Skeletal muscle tissue (tissue), 4 donors: ENCODE measurements around the gene SMR3A. TPM values are rescaled to one million over a fixed set of nuclear protein-coding genes. Genes with fewer than 3 reads are reported as not detected.

ENCODE experiments used
- H3K27ac ChIP-seq: one replicate; pipeline ENCODE4 v1.7.0; 2013; ENCODE audit warnings: mild to moderate bottlenecking, low read depth, low read length, inconsistent platforms
- H3K27me3 ChIP-seq, 3 donors: one replicate each; pipeline ENCODE4 v1.7.0; 2013; ENCODE audit warnings: low read length in 3 of 3; ENCODE audit not compliant: control insufficient read depth in 3 of 3, insufficient read depth in 3 of 3
- H3K36me3 ChIP-seq, 3 donors: one replicate each; pipeline ENCODE4 v1.7.0; 2013; ENCODE audit warnings: low read length in 3 of 3; ENCODE audit not compliant: control insufficient read depth in 3 of 3, insufficient read depth in 3 of 3
- H3K4me1 ChIP-seq, 3 donors: one replicate each; pipeline ENCODE4 v1.7.0; 2013; ENCODE audit warnings: low read length in 3 of 3, mild to moderate bottlenecking in 3 of 3; ENCODE audit not compliant: control insufficient read depth in 3 of 3, insufficient read depth in 3 of 3
- H3K4me3 ChIP-seq, 3 donors: one replicate each; pipeline ENCODE4 v1.7.0; 2013; ENCODE audit warnings: low read length in 3 of 3
- H3K9ac ChIP-seq, 3 donors: one replicate each; pipeline ENCODE4 v1.7.0; 2013; ENCODE audit warnings: low read length in 3 of 3, mild to moderate bottlenecking in 3 of 3, moderate library complexity in 2 of 3, low read depth in 1 of 3
- H3K9me3 ChIP-seq, 3 donors: one replicate each; pipeline ENCODE4 v1.7.0; 2013; ENCODE audit warnings: low read length in 3 of 3; ENCODE audit not compliant: control insufficient read depth in 3 of 3
- total RNA-seq: library from RNA; depleted of rRNA; stranded (reverse); fragments of >200 nt; gene quantifications from one replicate; pipeline ENCODE4 v1.2.3, GENCODE V29; 2014
- donor health status: Osteomylitis.

The SMR3A gene
- total RNA-seq, 1 donor from 2014 or later: not detected

GRCh38 chr4:70365479-70365878 lies 4.9 kb downstream of the SMR3A start:
- Histone ChIP-seq H3K27me3 (no peaks in the 10 kb centered on the region), H3K9ac (no peak overlapping the region), H3K4me1 (no peaks in the 10 kb centered on the region), H3K4me3 (no peak overlapping the region), H3K36me3 (no peaks in the 10 kb centered on the region), H3K9me3 (no peaks in the 10 kb centered on the region), H3K27ac (no peak overlapping the region)

GRCh38 chr4:70367813-70368212 lies 7.3 kb downstream of the SMR3A start:
- Histone ChIP-seq H3K9me3 (no peaks in the 10 kb centered on the region), H3K4me3 (no peak overlapping the region), H3K27me3 (no peaks in the 10 kb centered on the region), H3K27ac (no peak overlapping the region), H3K9ac (no peak overlapping the region), H3K4me1 (no peaks in the 10 kb centered on the region), H3K36me3 (no peaks in the 10 kb centered on the region)

- Histone ChIP-seq H3K4me3 (no peak overlapping the region), H3K36me3 (no peaks in the 10 kb centered on the region), H3K27ac (no peak overlapping the region), H3K27me3 (no peaks in the 10 kb centered on the region), H3K4me1 (no peaks in the 10 kb centered on the region), H3K9me3 (no peaks in the 10 kb centered on the region), H3K9ac (no peak overlapping the region)
Observed at GRCh38 chr4:70371987-70372386, 11.4 kb downstream of the SMR3A start.

- Histone ChIP-seq H3K4me3 (no peak overlapping the region), H3K27me3 (no peaks in the 10 kb centered on the region), H3K4me1 (no peaks in the 10 kb centered on the region), H3K36me3 (no peaks in the 10 kb centered on the region), H3K9ac (no peak overlapping the region), H3K9me3 (no peaks in the 10 kb centered on the region), H3K27ac (no peak overlapping the region)
Observed at GRCh38 chr4:70372760-70373159, 12.2 kb downstream of the SMR3A start.

- no peaks in the 10 kb centered on the region for H3K27me3 ChIP-seq
- no peaks in the 10 kb centered on the region for H3K36me3 ChIP-seq
- H3K27ac ChIP-seq: no peak overlapping the region
- H3K9ac ChIP-seq: no peak overlapping the region
- H3K9me3 ChIP-seq: no peaks in the 10 kb centered on the region
- no peak overlapping the region for H3K4me3 ChIP-seq
- no peaks in the 10 kb centered on the region for H3K4me1 ChIP-seq
Observed at GRCh38 chr4:70380578-70380977, 20.0 kb downstream of the SMR3A start.

GRCh38 chr4:70382691-70383181 lies 22.2 kb downstream of the SMR3A start, which contains the start of gene SMR3B:
Gene SMR3B (plus strand): TSS chr4:70383131. CDS start chr4:70384511, 1,380 bp downstream.
- Histone ChIP-seq H3K9me3 (no peaks in the 10 kb centered on the region), H3K9ac (no peak within 1 kb of the TSS), H3K27ac (no peak within 1 kb of the TSS), H3K4me1 (no peaks in the 10 kb centered on the region), H3K4me3 (no peak within 1 kb of the TSS), H3K27me3 (no peaks in the 10 kb centered on the region), H3K36me3 (no peaks in the 10 kb centered on the region)

GRCh38 chr4:70392057-70392776 lies 31.7 kb downstream of the SMR3A start:
- Histone ChIP-seq H3K4me3 (no peak overlapping the region), H3K9ac (no peak overlapping the region), H3K27ac (no peak overlapping the region), H3K4me1 (no peaks in the 10 kb centered on the region), H3K27me3 (no peaks in the 10 kb centered on the region), H3K9me3 (no peaks in the 10 kb centered on the region), H3K36me3 (no peaks in the 10 kb centered on the region)

- H3K9me3 ChIP-seq: no peaks in the 10 kb centered on the region
- no peaks in the 10 kb centered on the region for H3K27me3 ChIP-seq
- H3K4me3 ChIP-seq: no peak within 1 kb of the TSS
- H3K4me1 ChIP-seq: no peaks in the 10 kb centered on the region
- H3K9ac ChIP-seq: no peak within 1 kb of the TSS
- no peaks in the 10 kb centered on the region for H3K36me3 ChIP-seq
- H3K27ac ChIP-seq: no peak within 1 kb of the TSS
Observed at GRCh38 chr4:70397580-70397979, 37.0 kb downstream of the SMR3A start, which contains the start of gene OPRPN. Gene OPRPN (plus strand): TSS chr4:70397940. CDS start chr4:70399286, 1,346 bp downstream.

- no peaks in the 10 kb centered on the region for H3K9me3 ChIP-seq
- H3K36me3 ChIP-seq: no peaks in the 10 kb centered on the region
- H3K4me1 ChIP-seq: no peaks in the 10 kb centered on the region
- H3K4me3 ChIP-seq: no peak overlapping the region
- H3K27ac ChIP-seq: no peak overlapping the region
- no peak overlapping the region for H3K9ac ChIP-seq
- H3K27me3 ChIP-seq: no peaks in the 10 kb centered on the region
Observed at GRCh38 chr4:70399319-70399718, 38.8 kb downstream of the SMR3A start.

GRCh38 chr4:70402762-70403161 lies 42.2 kb downstream of the SMR3A start:
- H3K9ac ChIP-seq: no peak overlapping the region
- H3K9me3 ChIP-seq: no peaks in the 10 kb centered on the region
- no peaks in the 10 kb centered on the region for H3K36me3 ChIP-seq
- H3K27ac ChIP-seq: no peak overlapping the region
- H3K27me3 ChIP-seq: no peaks in the 10 kb centered on the region
- H3K4me3 ChIP-seq: no peak overlapping the region
- H3K4me1 ChIP-seq: no peaks in the 10 kb centered on the region
